ENCODE results near the gene VMP1. TPM values are rescaled to one million over a fixed set of nuclear protein-coding genes. Genes with fewer than 3 reads are reported as not detected.
A peak's percentile ranks its signal among the peaks of the same experiment; 100 is the strongest.
"Not testable (repeated sequence)": the region's sequence is repeated elsewhere in the genome, so short reads cannot be mapped to it uniquely, and the experiment has no call there.

VMP1 gene
- total and polyA plus RNA-seq, 4 experiments from 2014 or later = 52.9 to 113 (median 93.5) TPM

DNA sequence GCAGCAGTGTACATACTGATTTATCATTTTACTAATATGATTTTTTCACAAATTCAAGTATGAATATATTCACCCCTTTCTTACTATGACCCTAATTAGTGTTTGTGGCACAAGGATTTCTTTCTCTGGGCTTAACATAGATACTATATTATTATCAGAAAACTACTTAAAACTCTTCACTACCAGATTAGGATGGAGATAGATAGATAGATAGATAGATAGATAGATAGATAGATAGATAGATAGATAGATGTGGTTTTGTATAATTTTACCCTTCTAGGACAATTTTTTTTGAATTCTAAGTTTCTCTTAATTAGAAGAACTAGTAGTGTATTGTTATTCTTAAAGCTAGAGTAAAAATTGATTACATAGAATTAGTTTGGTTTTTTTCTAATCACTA is 49.6 kb downstream of the VMP1 start:
- peaks cover 18 to 29% of the 10 kb centered on the region in 2 donors for H3K36me3 Mint-ChIP-seq
- ChIA-PET CTCF (ENCODE audit: partially characterized antibody) (interaction anchor here (0.8 to 1.2 kb wide), 4 partner anchors 80 to 102 kb away, joined by 3 to 5 read pairs (median 4); no protein-coding TSS in a partner anchor), POLR2A (ENCODE audit: partially characterized antibody) (interaction anchor here (1.1 kb wide), 1 partner anchor 50 kb away, joined by 4 read pairs; the partner anchor contains the start of genes PTRH2 and VMP1)
- no peak overlapping the region for H3K27ac ChIP-seq (ENCODE audit: low read depth, low read length)
- H3K36me3 ChIP-seq (ENCODE audit: insufficient read depth, low read length) = peaks cover 5% of the 10 kb centered on the region
- peaks cover 26% of the 10 kb centered on the region for H3K4me1 ChIP-seq (ENCODE audit: insufficient read depth, low read length)
- H3K9me3 ChIP-seq (ENCODE audit: control insufficient read depth in 1 of 2, low read length in 2 of 2) = no peaks in the 10 kb centered on the region
- no peaks in the 10 kb centered on the region for H3K27me3 ChIP-seq (ENCODE audit: insufficient read depth, low read length)
- peaks cover 0 to 7% (median 5%) of the 10 kb centered on the region in 8 donors for H3K9me3 Mint-ChIP-seq
- H3K27ac Mint-ChIP-seq = peak overlapping the region in 2 of 7 donors; percentile 44 to 70
- no peak for DNase-seq
- peak overlapping the region in 1 of 8 donors; percentile 3 for H3K4me3 Mint-ChIP-seq
- no peaks in the 10 kb centered on the region for H3K27me3 Mint-ChIP-seq
- peaks cover 23 to 44% (median 33%) of the 10 kb centered on the region in 4 donors for H3K4me1 Mint-ChIP-seq
- H3K4me3 ChIP-seq (ENCODE audit: low read length in 2 of 2) = no peak overlapping the region
- intact Hi-C loops (cut with micrococcal nuclease) = no loop called here

DNA sequence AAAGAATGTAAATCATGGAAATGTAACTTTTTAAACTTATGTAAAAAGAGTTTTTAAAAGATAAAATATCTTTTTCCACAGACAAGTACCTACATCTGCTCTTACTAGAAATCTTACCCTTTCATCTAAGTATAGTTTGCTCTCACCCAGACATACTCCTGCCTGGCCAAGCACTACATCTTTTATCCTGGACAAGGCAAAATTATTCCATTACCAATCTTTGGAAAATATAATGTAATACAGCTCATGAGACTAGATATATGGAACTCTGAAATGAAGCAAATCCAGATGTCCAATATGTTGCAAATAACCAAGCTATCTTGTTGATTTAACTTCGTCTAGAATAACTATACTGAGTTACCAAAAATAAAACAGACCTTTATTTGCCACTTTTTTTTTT is 50.0 kb downstream of the VMP1 start:
- H3K27me3 Mint-ChIP-seq = no peaks in the 10 kb centered on the region
- H3K4me1 Mint-ChIP-seq = peaks cover 20 to 41% (median 31%) of the 10 kb centered on the region in 4 donors
- H3K4me3 Mint-ChIP-seq = no peak overlapping the region
- peaks cover 5% of the 10 kb centered on the region for H3K36me3 ChIP-seq (ENCODE audit: insufficient read depth, low read length)
- ChIA-PET CTCF (ENCODE audit: partially characterized antibody) (interaction anchor here (0.7 to 1.2 kb wide), 5 partner anchors 10 to 102 kb away, joined by 3 to 5 read pairs (median 5); no protein-coding TSS in a partner anchor), POLR2A (ENCODE audit: partially characterized antibody) (interaction anchor here (1.1 kb wide), 1 partner anchor 50 kb away, joined by 4 read pairs; the partner anchor contains the start of genes PTRH2 and VMP1)
- H3K4me1 ChIP-seq (ENCODE audit: insufficient read depth, low read length) = peaks cover 26% of the 10 kb centered on the region
- no peaks in the 10 kb centered on the region for H3K27me3 ChIP-seq (ENCODE audit: insufficient read depth, low read length)
- peak overlapping the region in 2 of 7 donors; percentile 57 to 68 for H3K27ac Mint-ChIP-seq
- intact Hi-C loops (cut with micrococcal nuclease) = no loop called here
- no peaks in the 10 kb centered on the region for H3K9me3 ChIP-seq (ENCODE audit: control insufficient read depth in 1 of 2, low read length in 2 of 2)
- no peak overlapping the region for H3K27ac ChIP-seq (ENCODE audit: low read depth, low read length)
- no peak overlapping the region for H3K4me3 ChIP-seq (ENCODE audit: low read length in 2 of 2)
- no peak for DNase-seq
- H3K36me3 Mint-ChIP-seq = peaks cover 19 to 29% of the 10 kb centered on the region in 2 donors
- H3K9me3 Mint-ChIP-seq = peaks cover 0 to 7% (median 5%) of the 10 kb centered on the region in 8 donors

DNA sequence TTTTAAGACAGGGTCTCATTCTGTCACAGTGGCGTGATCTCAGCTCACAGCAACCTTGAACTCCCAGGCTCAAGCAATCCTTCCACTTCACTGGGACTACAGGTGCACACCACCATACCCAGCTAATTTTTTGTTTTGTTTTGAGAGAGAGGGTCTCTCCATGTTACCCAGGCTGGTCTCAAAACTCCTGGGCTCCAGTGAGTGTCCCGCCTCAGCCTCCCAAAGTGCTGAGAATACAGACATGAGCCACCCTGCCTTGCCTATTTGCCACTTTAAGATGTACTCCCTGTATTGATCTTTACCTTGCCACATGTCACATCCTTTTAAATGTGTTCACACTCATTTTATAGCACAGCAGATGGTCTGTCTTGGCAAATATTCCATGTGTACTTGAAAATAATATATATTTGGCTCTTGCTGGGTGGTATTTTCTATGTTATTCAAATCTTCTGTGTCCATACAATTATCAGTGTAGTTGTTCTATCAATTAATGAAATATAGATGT is 50.5 kb downstream of the VMP1 start:
- Histone ChIP-seq H3K9me3 (ENCODE audit: control insufficient read depth in 1 of 2, low read length in 2 of 2) (no peaks in the 10 kb centered on the region), H3K36me3 (ENCODE audit: insufficient read depth, low read length) (peaks cover 5% of the 10 kb centered on the region), H3K4me3 (ENCODE audit: low read length in 2 of 2) (no peak overlapping the region), H3K27me3 (ENCODE audit: insufficient read depth, low read length) (no peaks in the 10 kb centered on the region), H3K27ac (ENCODE audit: low read depth, low read length) (no peak overlapping the region), H3K4me1 (ENCODE audit: insufficient read depth, low read length) (peaks cover 28% of the 10 kb centered on the region)
- intact Hi-C loops (cut with micrococcal nuclease) = no loop called here
- DNase-seq = no peak
- Mint-ChIP-seq H3K4me3 (no peak overlapping the region), H3K9me3 (peaks cover 0 to 7% (median 5%) of the 10 kb centered on the region in 8 donors), H3K4me1 (peaks cover 22 to 45% (median 32%) of the 10 kb centered on the region in 4 donors), H3K27ac (peak overlapping the region in 2 of 7 donors; percentile 5 to 30), H3K27me3 (no peaks in the 10 kb centered on the region), H3K36me3 (peaks cover 19 to 29% of the 10 kb centered on the region in 2 donors)
- ChIA-PET POLR2A (ENCODE audit: partially characterized antibody) (interaction anchor here (1.1 kb wide), 1 partner anchor 51 kb away, joined by 4 read pairs; the partner anchor contains the start of genes PTRH2 and VMP1), CTCF (ENCODE audit: partially characterized antibody) (interaction anchor here (0.7 to 1.2 kb wide), 4 partner anchors 10 to 101 kb away, joined by 3 to 5 read pairs (median 5); no protein-coding TSS in a partner anchor)

DNA sequence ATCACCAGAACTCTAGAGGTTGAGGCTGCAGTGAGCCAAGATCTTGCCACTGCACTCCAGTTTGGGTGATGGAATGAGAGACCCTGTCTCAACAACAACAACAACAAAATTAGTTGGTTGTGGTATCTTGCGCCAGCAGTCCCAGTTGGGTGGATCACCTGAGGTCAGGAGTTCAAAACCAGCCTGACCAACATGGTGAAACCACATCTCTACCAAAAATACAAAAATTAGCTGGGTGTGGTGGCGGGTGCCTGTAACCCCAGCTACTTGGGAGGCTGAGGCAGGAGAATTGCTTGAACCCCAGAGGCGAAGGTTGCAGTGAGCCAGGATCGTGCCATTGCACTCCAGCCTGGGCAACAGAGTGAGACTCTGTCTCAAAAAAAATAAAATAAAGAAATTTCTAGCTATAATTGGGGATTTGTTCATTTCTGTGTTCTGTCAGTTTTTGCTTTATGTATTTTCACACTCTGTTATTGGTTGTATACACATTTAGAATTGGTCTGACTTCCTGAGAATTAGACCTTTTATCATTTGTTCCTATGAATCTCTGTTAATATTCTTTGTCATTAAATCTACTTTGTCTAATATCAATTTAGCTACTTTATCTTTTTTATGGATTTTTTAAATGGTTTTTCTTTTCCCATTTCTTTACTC is 51.7 kb downstream of the VMP1 start:
- DNase-seq; H3K27ac ChIP-seq (ENCODE audit: low read depth, low read length); intact Hi-C loops (cut with micrococcal nuclease); H3K4me3 ChIP-seq (ENCODE audit: low read length in 2 of 2); H3K4me3 Mint-ChIP-seq; H3K27me3 Mint-ChIP-seq; H3K9me3 ChIP-seq (ENCODE audit: control insufficient read depth in 1 of 2, low read length in 2 of 2); H3K9me3 Mint-ChIP-seq; H3K27ac Mint-ChIP-seq; H3K27me3 ChIP-seq (ENCODE audit: insufficient read depth, low read length); H3K36me3 ChIP-seq (ENCODE audit: insufficient read depth, low read length): not testable (repeated sequence)
- peaks cover 19 to 29% of the 10 kb centered on the region in 2 donors for H3K36me3 Mint-ChIP-seq
- peaks cover 23% of the 10 kb centered on the region for H3K4me1 ChIP-seq (ENCODE audit: insufficient read depth, low read length)
- H3K4me1 Mint-ChIP-seq = peaks cover 23 to 39% (median 28%) of the 10 kb centered on the region in 4 donors
- ChIA-PET CTCF (ENCODE audit: partially characterized antibody) (interaction anchor here (1.0 kb wide), 2 partner anchors 78 to 100 kb away, joined by 3 to 5 read pairs; no protein-coding TSS in a partner anchor), POLR2A (ENCODE audit: partially characterized antibody) (interaction anchor here (0.6 to 1.0 kb wide), 3 partner anchors 27 to 95 kb away, joined by 3 to 4 read pairs (median 3); no protein-coding TSS in a partner anchor)

DNA sequence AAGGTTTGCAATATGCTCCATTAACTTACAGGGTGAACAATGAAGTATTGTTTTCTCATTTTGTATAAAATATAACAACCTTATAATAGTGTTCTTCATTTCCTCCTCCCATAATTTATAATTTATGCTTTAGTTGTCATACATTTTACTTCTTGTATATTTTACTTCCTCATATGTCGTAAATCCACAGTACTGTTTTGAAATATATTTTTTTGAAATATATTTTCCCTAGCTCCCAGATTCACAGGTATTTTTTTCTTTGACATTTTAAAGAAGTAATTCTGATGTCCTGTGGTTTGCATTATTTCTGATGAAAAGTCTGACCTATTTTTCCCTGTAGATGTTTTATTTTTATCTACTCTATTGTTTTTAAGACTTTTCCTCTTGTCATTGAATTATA is 52.7 kb downstream of the VMP1 start:
- peaks cover 15 to 29% (median 19%) of the 10 kb centered on the region in 4 donors for H3K4me1 Mint-ChIP-seq
- Histone ChIP-seq H3K27me3 (ENCODE audit: insufficient read depth, low read length) (no peaks in the 10 kb centered on the region), H3K27ac (ENCODE audit: low read depth, low read length) (no peak overlapping the region), H3K4me3 (ENCODE audit: low read length in 2 of 2) (no peak overlapping the region), H3K4me1 (ENCODE audit: insufficient read depth, low read length) (peaks cover 13% of the 10 kb centered on the region), H3K9me3 (ENCODE audit: control insufficient read depth in 1 of 2, low read length in 2 of 2) (no peaks in the 10 kb centered on the region), H3K36me3 (ENCODE audit: insufficient read depth, low read length) (peaks cover 5% of the 10 kb centered on the region)
- H3K36me3 Mint-ChIP-seq = peaks cover 20 to 31% of the 10 kb centered on the region in 2 donors
- peaks cover 0 to 7% (median 5%) of the 10 kb centered on the region in 8 donors for H3K9me3 Mint-ChIP-seq
- ChIA-PET CTCF (ENCODE audit: partially characterized antibody) (interaction anchor here (1.0 to 1.4 kb wide), 3 partner anchors 13 to 154 kb away, joined by 3 to 5 read pairs (median 4); no protein-coding TSS in a partner anchor), POLR2A (ENCODE audit: partially characterized antibody) (interaction anchor here (0.6 to 1.5 kb wide), 4 partner anchors 23 to 140 kb away, joined by 3 to 5 read pairs (median 4); partner anchors contain the start of gene CLTC)
- H3K4me3 Mint-ChIP-seq = no peak overlapping the region
- no peaks in the 10 kb centered on the region for H3K27me3 Mint-ChIP-seq
- no peak for DNase-seq
- no peak overlapping the region for H3K27ac Mint-ChIP-seq
- intact Hi-C loops (cut with micrococcal nuclease) = no loop called here

DNA sequence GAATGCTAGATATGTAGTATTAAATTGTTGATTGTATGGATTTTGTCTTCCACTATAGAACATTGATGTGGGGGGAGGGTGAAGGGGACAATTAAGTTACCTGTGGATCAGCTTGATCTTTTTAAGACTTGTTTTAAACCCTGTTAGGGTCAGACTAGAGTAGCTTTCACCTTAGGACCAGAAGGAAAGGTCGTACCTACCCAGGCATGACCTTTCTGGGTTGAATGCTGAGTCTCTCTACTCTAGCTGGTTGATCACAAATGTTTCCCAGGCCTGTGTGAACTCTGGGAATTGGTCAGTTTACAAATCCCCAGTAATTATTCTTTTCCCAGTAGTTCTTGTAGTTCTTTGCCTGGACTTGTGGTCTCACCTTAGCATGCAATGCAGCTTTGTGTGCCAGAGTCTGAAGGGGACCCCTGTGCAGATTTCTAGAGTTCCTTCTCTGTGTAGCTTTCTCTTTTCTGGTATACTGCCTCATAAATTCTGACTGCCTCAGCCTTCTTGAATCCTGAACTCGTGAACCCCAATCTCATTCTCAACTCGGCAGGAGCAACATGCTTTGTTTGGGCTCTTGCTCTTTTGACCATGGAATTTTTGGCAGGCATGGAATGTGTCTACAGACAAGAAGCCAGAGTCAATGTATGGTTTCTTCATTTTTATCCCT is 54.1 kb downstream of the VMP1 start:
- H3K27me3 Mint-ChIP-seq = no peaks in the 10 kb centered on the region
- intact Hi-C loops (cut with micrococcal nuclease) = loop anchor here (1.0 kb wide), 1 partner anchor 8 kb away; no protein-coding TSS in a partner anchor
- Histone ChIP-seq H3K27me3 (ENCODE audit: insufficient read depth, low read length) (no peaks in the 10 kb centered on the region), H3K9me3 (ENCODE audit: control insufficient read depth in 1 of 2, low read length in 2 of 2) (no peaks in the 10 kb centered on the region), H3K27ac (ENCODE audit: low read depth, low read length) (no peak overlapping the region), H3K36me3 (ENCODE audit: insufficient read depth, low read length) (peaks cover 5% of the 10 kb centered on the region), H3K4me3 (ENCODE audit: low read length in 2 of 2) (no peak overlapping the region), H3K4me1 (ENCODE audit: insufficient read depth, low read length) (peaks cover 13% of the 10 kb centered on the region)
- POLR2A ChIA-PET (ENCODE audit: partially characterized antibody) = interaction anchor here (0.5 to 1.5 kb wide), 9 partner anchors 8 to 131 kb away, joined by 3 to 5 read pairs (median 3); partner anchors contain the start of genes RPS6KB1 and TUBD1
- CTCF ChIA-PET (ENCODE audit: partially characterized antibody) = interaction anchor here (1.1 to 3.7 kb wide), 5 partner anchors 7 to 153 kb away, joined by 3 to 13 read pairs (median 4); no protein-coding TSS in a partner anchor
- peak overlapping the region in 6 of 8 donors; percentile 10 to 74 (median 64) for H3K4me3 Mint-ChIP-seq
- peak overlapping the region in 6 of 7 donors; percentile 18 to 87 (median 79) for H3K27ac Mint-ChIP-seq
- peaks cover 11 to 19% (median 15%) of the 10 kb centered on the region in 4 donors for H3K4me1 Mint-ChIP-seq
- no peak for DNase-seq
- peaks cover 0 to 7% (median 5%) of the 10 kb centered on the region in 8 donors for H3K9me3 Mint-ChIP-seq
- peaks cover 25 to 35% of the 10 kb centered on the region in 2 donors for H3K36me3 Mint-ChIP-seq

Measured in CD4-positive, alpha-beta memory T cell (primary cell).